ENCODE results near the gene COG4.
"Not testable (repeated sequence)": the region's sequence is repeated elsewhere in the genome, so short reads cannot be mapped to it uniquely, and the experiment has no call there.

Gene COG4

DNA sequence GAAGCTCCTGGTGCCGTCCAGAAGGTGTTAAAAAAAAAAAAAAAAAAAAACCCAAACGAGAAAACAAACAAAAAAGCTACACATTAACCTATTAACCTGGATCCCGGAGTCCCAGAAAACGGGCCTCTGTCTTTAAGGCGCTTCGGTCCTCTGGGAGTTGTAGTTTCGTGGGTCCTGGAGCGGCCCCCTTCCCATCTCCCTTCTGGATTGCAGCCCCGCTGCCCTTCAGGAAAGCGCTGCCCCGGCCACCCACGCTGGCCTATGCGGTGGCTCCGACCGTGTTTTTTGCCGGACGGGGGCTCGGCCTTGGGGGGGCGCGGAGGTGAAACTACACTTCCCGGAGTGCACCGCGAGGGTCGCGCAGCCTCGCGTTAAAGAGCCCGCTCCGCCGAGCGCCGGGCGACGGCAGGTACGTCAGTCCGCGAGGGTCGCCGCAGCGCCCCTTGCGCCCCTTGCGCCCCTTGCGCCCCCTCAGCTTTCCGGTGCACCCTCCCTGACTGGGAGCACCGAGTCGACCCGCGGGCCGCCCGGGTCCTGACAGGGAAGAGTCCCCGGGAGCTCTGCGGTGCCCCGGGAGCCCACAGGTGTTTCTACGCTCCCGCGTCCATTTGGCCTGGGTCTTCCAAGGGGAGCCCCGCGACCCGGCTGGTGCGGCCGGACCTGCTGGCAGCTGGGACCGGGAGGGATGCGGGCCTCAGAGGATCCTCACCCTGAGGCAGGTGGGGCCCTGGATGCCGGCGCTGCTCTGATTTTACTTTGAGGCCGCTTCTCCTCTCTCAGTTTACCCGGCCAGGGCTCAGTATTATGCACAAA lies 68.9 kb downstream of the COG4 start, which contains the start of gene FCSK:
TSS of gene FCSK (plus strand) at position 374 of the 813 bp plus-strand sequence. CDS start 8,596 bp downstream, outside the sequence.
- peak; percentile 51 for DNase-seq (ENCODE audit: low read depth)

DNA sequence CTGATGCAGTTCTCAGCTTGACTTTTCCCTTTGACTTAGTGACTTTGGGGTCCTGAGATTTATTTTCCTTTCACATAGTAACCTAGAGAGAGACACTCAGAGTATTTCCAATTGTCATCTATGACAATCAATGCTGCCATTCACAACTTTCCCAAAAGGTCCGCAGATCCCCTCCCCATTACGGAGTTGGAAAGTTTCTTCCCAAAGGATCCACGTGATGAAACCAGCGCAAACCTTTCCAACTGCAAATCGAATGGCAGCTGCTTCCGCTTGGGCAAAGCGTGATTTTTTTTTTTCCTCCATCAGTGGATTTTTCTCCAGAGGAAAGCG lies 69.5 kb downstream of the COG4 start:
- DNase-seq (ENCODE audit: low read depth): no peak

DNA sequence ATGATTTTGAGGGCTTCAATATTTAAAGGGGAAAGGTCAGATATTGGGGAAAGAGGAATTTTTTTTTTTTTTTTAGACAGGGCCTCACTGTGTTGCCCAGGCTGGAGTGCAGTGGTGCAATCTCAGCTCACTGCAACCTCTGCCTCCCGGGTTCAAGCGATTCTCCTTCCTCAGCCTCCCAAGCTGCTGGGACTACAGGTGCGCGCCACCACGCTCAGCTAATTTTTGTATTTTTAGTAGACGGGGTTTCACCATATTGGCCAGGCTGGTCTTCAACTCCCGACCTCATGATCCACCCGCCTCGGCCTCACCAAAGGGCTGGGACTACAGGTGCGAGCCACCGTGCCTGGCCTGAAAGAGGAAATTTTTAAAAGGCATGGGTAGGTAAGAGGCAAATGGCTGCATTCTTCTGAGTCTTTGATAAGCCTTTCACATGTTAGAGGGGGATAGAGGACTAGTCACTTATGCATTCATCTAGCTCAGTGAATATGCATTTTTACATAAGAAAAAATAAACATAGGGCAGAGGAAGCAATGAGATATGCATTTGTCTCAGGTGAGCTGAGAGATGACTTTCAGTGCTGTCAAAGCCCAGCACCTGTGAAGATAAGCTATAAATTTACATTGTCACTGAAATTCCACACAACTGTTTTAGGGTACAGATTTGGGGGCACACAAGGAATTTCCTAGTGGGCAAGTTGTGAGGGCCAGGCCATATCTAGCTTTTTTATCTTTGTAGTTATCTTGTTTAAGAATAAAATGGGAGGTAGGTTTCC lies 70.0 kb downstream of the COG4 start:
- DNase-seq (ENCODE audit: low read depth): no peak

DNA sequence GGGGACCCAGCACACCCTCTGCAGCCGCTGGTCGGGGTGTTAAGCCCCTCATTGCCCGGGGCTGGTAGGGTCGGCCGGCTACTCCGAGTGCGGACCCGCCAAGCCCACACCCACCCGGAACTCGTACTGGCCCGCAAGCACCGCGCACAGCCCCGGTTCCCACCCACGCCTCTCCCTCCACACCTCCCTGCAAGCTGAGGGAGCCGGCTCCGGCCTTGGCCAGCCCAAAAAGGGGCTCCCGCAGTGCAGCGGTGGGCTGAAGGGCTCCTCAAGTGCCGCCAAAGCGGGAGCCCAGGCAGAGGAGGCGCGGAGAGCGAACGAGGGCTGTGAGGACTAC lies 72.4 kb downstream of the COG4 start:
- DNase-seq (ENCODE audit: low read depth): not testable (repeated sequence)

DNA sequence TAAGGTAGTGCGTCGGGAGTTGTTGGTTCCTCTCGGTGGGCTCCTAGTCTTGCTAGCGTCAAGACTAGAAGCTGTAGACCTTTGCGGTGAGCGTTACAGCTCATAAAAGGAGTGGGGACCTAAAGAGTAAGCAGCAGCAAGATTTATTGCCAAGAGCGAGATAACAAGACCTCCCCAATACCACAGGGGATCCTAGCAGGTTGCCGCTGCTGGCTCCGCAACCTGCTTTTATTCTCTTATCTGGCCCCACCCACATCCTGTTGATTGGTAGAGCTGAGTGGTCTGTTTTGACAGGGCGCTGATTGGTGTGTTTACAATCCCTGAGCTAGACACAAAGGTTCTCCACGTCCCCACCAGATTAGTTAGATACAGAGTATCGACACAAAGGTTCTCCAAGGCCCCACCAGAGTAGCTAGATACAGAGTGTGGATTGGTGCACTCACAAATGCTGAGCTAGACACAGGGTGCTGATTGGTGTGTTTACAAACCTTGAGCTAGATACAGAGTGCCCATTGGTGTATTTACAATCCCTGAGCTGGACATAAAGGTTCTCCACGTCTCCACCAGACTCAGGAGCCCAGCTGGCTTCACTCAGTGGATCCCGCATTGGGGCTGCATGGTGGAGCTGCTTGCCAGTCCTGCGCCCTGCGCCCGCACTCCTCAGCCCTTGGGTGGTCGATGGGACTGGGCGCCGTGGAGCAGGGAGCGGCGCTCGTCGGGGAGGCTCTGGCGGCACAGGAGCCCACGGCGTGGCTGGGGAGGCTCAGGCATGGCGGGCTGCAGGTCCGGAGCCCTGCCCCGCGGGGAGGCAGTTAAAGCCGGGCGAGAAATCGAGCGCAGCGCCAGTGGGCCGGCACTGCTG lies 73.0 kb downstream of the COG4 start:
- DNase-seq (ENCODE audit: low read depth): not testable (repeated sequence)

DNA sequence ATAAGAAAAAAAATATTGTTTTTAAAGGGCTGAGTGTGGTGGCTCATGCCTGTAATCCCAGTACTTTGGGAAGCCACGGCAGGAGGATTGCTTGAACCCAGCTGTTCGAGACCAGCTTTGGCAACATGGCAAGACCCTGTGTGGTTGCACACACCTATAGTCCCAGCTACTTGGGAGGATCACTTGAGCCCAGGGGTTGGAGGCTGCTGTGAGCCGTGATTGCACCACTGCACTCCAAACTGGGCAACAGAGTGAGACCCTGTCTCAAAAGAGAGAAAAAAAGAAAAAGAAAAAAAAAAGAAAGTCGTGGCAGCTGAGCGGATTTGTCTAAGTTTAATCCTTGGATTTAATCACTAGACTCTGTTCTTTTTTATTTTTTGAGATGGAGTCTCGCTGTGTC lies 75.3 kb downstream of the COG4 start:
- no peak for DNase-seq (ENCODE audit: low read depth)

DNA sequence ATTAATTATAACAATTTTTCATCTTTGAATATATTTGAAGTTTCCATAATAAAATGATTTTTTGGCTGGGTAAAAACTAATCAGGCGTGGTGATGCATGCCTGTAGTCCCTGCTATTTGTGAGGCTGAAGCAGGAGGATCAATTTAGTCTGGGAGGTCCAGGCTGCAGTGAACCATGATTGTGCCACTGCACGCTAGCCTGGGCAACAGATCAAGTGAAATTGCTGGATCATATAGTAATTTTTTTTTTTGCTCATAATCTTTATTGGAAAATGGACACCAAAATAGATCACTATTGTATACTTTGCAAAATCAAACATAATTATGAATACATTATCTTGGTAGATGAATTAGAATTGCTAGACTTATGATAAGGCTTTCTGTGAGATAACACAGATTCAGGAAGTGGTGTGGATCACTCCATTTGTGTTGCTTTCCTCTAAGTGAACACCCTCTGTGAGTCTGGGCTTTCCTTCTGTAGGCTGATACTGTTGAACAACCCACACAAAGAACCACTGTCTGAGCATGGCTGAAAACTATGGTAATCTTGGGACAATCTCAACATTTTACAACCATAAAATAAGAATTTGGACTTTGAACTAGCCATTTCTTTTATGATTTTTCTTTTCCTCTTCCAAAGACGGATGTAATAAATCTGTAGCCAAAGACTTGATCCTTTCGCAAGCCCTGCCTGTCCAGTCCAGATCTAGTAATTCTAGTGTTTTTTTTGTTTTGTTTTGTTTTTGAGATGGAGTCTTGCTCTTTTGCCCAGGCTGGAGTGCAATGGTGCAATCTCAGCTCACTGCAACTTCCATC lies 78.9 kb downstream of the COG4 start:
- no peak for DNase-seq (ENCODE audit: low read depth)

DNA sequence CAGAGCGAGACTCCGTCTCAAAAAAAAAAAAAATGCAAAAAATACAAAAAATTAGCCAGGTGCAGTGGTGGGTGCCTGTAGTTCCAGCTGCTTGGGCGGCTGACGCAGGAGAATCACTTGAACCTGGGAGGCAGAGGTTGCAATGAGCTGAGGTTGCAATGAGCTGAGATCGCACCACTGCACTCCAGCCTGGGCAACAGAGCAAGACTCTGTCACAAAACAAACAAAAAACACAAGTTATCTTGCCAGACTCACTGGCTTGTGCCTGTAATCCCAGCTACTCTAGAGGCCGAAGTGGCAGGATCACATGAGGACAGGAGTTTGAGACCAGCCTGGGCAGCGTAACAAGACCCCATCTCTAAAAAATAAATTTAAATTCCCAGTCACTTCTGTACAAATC lies 81.0 kb downstream of the COG4 start:
- DNase-seq (ENCODE audit: low read depth): no peak

DNA sequence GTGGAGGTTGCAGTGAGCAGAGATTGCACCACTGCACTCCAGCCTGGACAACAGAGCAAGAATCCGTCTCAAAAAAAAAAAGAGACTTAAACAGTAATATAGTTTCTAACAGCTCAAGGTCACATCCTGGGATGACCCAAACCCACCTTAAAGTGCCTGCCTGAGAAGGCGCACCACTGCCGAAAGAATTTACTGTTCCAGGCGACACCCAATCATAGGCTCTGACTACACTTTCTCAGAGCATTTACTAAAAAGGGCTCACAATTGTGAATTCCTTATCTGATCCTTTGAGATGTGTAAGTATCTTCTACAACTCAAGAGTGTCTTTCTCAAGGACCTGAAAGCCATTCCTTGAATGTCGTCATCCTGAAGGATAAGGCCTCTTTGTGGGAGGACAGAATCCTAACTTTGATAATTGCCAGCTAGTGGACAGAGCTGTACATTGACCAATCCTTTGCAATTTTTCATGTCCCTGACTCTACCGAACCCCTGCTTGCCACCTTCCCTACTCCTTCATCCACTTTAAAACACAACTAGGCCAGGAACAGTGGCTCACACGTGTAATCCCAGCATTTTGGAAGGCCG lies 81.9 kb downstream of the COG4 start:
- DNase-seq (ENCODE audit: low read depth): no peak

DNA sequence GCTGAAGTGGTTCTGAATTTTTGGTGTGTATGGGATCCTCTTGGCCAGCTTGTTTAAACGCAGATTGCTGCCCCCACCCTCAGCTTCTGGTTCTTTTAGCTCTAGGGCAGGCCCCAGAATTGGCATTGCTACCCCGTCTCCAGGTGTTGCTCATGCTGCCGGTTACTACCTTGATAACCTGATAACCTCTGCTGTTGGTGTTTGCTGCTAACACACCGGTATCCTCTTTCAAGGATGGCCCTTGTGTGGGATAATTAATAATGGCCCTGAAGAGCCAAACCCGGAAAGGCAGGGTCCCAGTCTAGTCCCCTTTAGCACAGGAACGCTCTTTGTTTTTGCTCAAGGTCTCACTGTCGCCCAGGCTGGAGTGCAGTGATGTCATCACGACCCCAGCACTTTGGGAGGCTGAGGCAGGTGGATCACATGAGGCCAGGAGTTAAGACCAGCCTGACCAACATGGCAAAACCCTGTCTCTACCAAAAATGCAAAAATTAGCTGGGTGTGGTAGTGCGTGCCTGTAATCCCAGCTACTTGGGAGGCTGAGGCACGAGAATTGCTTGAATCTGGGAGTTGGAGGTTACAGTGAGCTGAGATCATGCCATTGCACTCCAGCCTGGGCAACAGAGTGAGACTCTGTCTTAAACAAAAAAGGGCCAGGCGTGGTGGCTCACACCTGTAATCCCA lies 83.2 kb downstream of the COG4 start:
- DNase-seq (ENCODE audit: low read depth): no peak

DNA sequence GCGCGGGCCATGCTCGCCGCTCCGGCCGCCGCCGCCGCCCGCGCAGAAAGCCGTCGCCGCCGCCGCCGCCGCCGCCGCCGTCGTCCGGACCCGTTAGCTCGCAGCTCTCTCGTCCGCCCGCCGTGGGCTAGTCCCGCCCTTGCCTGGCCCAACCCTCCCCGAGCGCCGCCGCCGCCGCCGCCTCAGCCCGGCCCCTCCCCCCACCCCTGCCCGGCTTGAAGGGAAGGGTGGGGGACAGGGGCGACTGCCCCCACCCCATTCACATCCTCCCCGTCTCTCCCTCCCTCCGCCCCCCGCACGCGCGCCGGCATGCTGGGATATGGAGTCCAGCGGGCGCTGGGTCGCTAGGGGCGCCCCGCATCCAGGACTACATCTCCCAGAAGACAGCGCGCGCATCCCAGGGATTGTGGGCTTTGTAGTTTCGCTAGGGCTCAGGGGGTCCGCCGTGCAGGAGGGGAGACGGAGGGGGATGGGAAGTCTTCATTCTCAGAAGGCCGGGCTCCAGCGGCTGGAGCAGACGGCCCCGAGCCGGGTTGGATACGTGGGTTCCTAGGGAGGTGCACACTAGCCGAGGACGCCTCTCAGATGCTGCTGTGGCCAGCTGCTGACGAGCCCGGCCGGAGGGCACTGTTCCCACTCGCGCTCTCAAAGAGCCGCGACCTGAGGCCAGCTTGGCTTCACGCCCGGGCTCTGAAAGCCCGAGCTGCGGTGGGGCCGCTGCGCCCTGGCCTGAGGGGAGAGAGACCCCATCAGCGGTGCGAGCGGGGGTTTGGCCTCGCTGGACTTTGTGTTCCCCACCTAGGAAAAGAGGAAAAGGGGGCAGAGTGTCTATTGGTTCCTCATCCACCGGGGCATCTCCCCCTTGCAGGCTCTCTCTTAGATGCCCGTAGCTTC lies 84.1 kb downstream of the COG4 start, which contains the start of gene ST3GAL2:
TSS of gene ST3GAL2 (minus strand) at position 132 of the 894 bp plus-strand sequence. CDS start 40,570 bp downstream, outside the sequence.
- DNase-seq (ENCODE audit: low read depth): peak; percentile 94

DNA sequence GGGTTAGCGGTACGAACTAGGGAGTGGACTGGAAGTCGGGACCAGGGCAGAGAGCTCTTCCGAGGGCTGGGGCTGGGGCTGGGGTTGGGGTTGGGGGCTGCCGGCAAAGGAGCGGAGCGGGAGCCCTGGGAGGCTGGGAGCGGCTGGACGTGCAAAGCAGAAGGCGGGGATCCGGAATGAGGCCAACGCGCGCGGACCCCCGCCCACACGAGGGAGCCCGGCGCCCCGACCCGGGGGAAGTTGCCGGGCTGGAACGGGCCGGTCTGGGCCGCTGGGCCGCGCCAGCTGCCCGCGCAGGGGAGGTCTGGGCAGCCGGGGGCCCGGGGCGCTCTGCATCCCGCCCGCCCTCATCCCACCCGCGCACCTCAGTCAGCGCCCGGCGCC lies 84.8 kb downstream of the COG4 start:
- DNase-seq (ENCODE audit: low read depth): no peak

DNA sequence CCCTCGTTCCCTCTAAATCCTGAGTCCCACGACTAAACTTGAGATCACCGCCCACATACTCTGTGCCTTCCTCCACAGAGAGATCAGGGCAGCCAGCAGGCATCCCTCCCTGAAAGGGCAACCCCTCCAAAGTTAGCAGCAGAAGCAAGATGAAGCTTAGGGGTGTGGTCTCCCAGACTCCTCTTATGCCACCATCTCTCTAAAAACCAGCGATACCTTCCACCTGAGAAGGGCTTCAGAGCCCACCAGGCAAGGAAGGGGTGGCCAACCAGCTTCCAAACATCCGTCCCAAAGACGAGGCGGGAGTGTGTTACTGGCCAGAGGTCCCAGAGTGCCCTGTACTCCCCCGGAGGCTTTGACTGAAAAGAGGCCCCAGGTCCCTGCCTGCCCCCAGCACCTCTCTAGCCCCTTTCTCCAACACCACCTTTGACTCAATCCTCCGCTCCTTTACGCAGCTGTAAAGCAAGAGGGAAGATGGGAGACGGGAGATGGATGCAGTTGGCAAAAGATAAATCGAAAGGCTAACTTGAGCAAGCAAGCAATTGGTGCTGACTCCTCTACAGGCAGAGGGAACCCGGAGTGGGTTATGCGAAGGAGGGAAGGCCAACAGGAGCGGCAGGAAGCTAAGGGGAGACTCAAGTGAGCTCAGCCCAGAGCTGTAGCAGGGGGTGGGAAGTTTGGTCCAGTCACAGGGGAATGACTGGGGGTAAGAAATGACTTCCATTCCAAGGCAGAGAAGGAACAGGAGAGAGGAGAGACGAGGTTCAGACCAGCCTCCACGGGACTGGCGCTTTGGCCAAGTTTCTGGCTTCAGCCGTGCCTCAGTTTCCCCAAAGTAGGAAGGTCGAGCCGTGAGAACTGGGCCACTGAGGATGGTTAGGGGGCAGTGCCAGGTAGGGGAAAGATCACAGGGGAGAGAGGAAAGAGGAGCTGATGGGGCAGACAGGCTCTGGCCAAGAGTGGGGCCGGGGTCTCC lies 85.5 kb downstream of the COG4 start:
- peak; percentile 68 for DNase-seq (ENCODE audit: low read depth)

DNA sequence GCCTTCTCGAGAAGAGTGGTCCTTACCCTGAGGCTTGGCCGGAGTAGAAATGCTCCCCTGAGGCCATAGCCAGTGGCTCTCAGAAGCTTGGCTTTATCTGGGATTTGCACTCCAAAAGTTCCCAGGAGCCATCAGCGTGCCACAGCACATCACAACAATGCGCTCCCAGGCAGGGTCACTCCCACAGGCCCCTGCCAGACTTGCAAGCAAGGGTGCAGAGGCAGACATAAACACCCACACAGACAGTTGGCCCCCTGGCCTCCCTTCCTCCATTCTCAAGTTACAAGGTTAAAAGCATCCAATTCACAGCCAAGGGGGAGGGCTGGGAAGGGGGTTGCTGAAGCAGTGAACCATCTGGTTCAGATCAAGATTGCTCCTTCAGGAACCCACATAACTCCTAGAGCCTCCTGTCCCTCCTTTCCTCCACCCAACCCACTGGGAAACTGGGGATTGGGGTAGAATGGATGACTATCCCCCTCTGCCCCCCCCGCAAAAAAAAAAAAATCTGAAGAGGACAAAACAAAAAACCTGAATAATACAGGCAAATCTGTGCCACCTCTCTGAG lies 86.3 kb downstream of the COG4 start:
- peak; percentile 97 for DNase-seq (ENCODE audit: low read depth)

DNA sequence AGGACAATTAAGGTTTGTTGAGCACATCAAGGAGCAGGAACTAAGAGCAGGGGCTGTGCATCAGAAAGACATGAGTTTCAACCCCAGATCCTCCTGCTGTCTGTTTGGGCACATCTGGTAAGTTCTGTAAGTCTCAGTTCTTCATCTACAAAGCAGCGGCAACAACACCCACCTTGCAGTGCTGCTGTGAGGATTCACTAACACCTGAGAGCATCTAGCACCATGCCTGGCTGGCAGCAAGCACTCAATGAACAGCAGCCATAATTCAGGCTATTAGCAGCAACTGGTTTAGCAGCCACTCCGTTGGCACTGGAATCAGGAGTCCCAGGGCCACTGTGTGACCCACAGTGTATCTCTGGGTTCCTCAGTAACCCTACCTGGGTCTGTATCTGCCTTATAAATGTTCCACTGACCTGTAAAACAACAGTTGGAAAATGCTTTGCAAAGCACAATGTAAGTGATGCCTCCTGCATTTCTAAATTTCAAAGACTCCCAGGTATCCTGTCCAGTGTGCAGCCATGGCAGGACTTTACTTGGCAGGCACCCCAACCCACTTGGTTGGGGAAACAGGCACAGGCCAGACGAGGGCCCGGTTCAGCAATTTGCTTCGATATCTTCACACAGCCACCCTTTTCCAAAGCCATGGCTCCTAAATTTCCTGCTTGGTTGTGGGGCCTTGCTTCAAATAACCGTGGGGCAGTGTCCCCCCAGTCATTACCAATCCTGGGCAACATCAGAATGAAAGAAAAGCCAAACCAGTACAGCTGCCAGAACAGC lies 88.7 kb downstream of the COG4 start:
- no peak for DNase-seq (ENCODE audit: low read depth)

DNA sequence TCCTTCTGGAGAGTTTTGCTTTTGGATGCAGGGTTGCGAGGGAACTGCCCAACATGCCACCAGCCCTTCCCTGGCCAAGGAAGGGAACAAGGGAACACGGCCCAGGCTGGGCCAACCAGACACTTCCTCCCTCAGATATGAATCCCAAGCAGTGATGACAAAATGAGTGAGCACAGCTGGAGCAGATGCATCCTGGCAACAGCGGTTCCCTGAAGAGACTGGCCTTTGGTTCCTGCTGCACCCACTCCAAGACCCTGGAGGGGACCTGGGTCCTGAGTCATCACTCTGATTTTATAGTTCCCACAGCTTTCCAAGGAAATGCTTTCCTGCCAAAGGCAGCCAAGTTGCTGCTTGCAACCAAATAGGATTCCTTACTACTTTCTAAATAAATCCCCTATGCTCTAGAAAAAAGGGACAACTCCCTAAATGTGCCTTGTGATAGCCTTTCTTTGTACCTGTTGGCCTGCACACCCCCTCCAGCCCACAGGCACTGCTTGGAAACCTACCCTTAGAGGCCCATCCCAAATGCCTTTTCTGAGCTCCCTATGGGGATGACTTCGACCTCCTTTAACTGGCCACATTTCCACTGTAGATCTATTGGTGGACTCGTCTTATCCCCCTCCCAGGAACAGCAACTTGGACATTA lies 89.8 kb downstream of the COG4 start:
- DNase-seq (ENCODE audit: low read depth): peak; percentile 23

Data from iris pigment epithelial cell (primary cell).